ENCODE data around the gene PCMTD2. TPM values are rescaled to one million over a fixed set of nuclear protein-coding genes. Genes with fewer than 3 reads are reported as not detected.

Gene PCMTD2
- total RNA-seq, 1 experiment from 2014 or later: 52.0 TPM

DNA sequence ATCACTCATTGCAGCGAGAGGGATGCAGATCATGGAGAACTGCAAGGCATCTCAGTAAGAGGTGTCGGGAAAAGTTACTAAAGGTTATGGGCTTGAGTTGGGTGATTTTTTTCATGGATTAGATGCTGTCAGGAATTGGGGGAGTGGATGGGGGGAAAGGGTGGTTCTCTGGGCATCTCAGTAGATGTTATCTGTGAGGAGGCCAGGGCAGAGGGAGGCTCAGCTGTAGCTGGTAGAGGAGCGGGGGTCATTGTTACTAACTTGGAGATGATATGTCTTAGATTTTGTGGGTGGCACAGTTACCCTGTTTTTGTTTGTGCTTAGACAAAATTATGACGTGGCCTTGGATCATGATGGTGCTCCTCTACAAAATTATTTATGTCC lies 2.6 kb upstream of the PCMTD2 start:
- Histone ChIP-seq H3K23me2 (ENCODE audit: insufficient read length, low read depth, low read length, poor library complexity, severe bottlenecking) (peaks cover 12% of the 10 kb centered on the region), H4K20me1 (ENCODE audit: control insufficient read depth, insufficient read depth, insufficient read length) (no peaks in the 10 kb centered on the region), H3K9me3 (ENCODE audit: control insufficient read depth, low read depth, low read length) (no peaks in the 10 kb centered on the region), H4K91ac (ENCODE audit: insufficient read length, low read depth, low read length) (no peak overlapping the region), H2BK20ac (ENCODE audit: low read depth, low read length, poor library complexity, severe bottlenecking) (no peak overlapping the region), H2BK12ac (ENCODE audit: insufficient read length, low read depth, low read length) (no peak overlapping the region), H3K79me1 (ENCODE audit: insufficient read depth, low read depth, low read length, poor library complexity, severe bottlenecking) (peaks cover 3% of the 10 kb centered on the region), H3K79me2 (ENCODE audit: insufficient read depth, low read length) (peaks cover 3% of the 10 kb centered on the region; the same call in 1 of the 2 replicates), H3K14ac (ENCODE audit: insufficient read depth, low read length) (no peak overlapping the region), H2AK5ac (ENCODE audit: insufficient read length, low read length) (no peak overlapping the region), H2BK120ac (ENCODE audit: low read depth, low read length, poor library complexity, severe bottlenecking) (no peak overlapping the region), H3K18ac (ENCODE audit: insufficient read length, low read depth, low read length) (no peak overlapping the region), H2BK15ac (ENCODE audit: low read depth, low read length) (no peak overlapping the region), H3K56ac (ENCODE audit: insufficient read length, low read depth, low read length) (no peak overlapping the region), H3K4me1 (ENCODE audit: insufficient read depth, low read length) (no peaks in the 10 kb centered on the region), H3K4ac (ENCODE audit: low read depth, low read length) (no peak overlapping the region), H4K8ac (replicated peaks; ENCODE audit: insufficient read length, low read depth, low read length) (no peak overlapping the region), H4K5ac (ENCODE audit: insufficient read length, low read depth, low read length) (no peak overlapping the region), H3K4me2 (ENCODE audit: insufficient read depth, insufficient read length, low read length) (no peak overlapping the region), H2BK5ac (ENCODE audit: insufficient read length, low read length) (no peak overlapping the region), H3K23ac (ENCODE audit: insufficient read length, low read depth, low read length) (no peak overlapping the region), H3T11ph (ENCODE audit: low read length) (no peak overlapping the region), H3K27me3 (ENCODE audit: insufficient read depth, low read length) (no peaks in the 10 kb centered on the region; the same call in 1 of the 2 replicates), H2AFZ (ENCODE audit: low read length) (no peak overlapping the region), H3K9ac (ENCODE audit: extremely low read depth, insufficient read length, low read length) (no peak overlapping the region), H3K27ac (ENCODE audit: insufficient read length, low read depth, low read length) (no peak overlapping the region)
- peaks cover 19 to 21% of the 10 kb centered on the region in 2 experiments for H3K4me1 Mint-ChIP-seq
- WGBS (ENCODE audit: extremely low coverage, insufficient read length, low lambda C conversion rate): no CpG with 5 or more reads among the region's 4 CpGs
- TF ChIP-seq, protein P1, sequence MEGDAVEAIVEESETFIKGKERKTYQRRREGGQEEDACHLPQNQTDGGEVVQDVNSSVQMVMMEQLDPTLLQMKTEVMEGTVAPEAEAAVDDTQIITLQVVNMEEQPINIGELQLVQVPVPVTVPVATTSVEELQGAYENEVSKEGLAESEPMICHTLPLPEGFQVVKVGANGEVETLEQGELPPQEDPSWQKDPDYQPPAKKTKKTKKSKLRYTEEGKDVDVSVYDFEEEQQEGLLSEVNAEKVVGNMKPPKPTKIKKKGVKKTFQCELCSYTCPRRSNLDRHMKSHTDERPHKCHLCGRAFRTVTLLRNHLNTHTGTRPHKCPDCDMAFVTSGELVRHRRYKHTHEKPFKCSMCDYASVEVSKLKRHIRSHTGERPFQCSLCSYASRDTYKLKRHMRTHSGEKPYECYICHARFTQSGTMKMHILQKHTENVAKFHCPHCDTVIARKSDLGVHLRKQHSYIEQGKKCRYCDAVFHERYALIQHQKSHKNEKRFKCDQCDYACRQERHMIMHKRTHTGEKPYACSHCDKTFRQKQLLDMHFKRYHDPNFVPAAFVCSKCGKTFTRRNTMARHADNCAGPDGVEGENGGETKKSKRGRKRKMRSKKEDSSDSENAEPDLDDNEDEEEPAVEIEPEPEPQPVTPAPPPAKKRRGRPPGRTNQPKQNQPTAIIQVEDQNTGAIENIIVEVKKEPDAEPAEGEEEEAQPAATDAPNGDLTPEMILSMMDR (conservative IDR thresholded peaks at IDR 0.05): no peak
- H3K27ac Mint-ChIP-seq: no peak overlapping the region
- no peaks in the 10 kb centered on the region for H3K36me3 Mint-ChIP-seq (ENCODE audit: insufficient read depth in 1 of 3, low read depth in 3 of 3)
- no peak overlapping the region for H3K4me3 Mint-ChIP-seq
- DNase-seq: no peak
- H3K27me3 Mint-ChIP-seq (ENCODE audit: low read depth): peaks cover 35% of the 10 kb centered on the region
- H3K9me3 Mint-ChIP-seq: no peaks in the 10 kb centered on the region
